ENCODE measurements around the gene TTLL11. TPM values are rescaled to one million over a fixed set of nuclear protein-coding genes. Genes with fewer than 3 reads are reported as not detected.
A peak's percentile ranks its signal among the peaks of the same experiment; 100 is the strongest.

Gene TTLL11
- 1 to 10 TPM; 3.1 to 8.3 (median 5.6) TPM for polyA plus RNA-seq

- Mint-ChIP-seq H3K4me1 (peaks cover 45 to 62% of the 10 kb centered on the region in 2 donors), H3K27me3 (ENCODE audit: low read depth in 3 of 3) (peaks cover 2 to 9% (median 5%) of the 10 kb centered on the region in 3 donors), H3K27ac (peak within 1 kb of the TSS; percentile 2 to 90 (median 78)), H3K4me3 (peak within 1 kb of the TSS; percentile 86 to 94 (median 91)), H3K9me3 (no peaks in the 10 kb centered on the region), H3K36me3 (peaks cover 0 to 5% (median 0%) of the 10 kb centered on the region in 3 donors)
- peak; percentile 94 to 96 (median 95) for DNase-seq
Measured at GRCh38 chr9:122092611-122093506, at the start of gene TTLL11. TTLL11 (minus strand) TSS chr9:122093308; CDS start chr9:122093148, 160 bp downstream.

- Mint-ChIP-seq H3K36me3 (peaks cover 11 to 30% (median 26%) of the 10 kb centered on the region in 3 donors), H3K27ac (no peak overlapping the region), H3K9me3 (no peaks in the 10 kb centered on the region), H3K27me3 (ENCODE audit: low read depth in 3 of 3) (peaks cover 0 to 3% (median 2%) of the 10 kb centered on the region in 3 donors), H3K4me1 (peaks cover 0 to 6% of the 10 kb centered on the region in 2 donors), H3K4me3 (no peak overlapping the region)
- no peak for DNase-seq
Measured at GRCh38 chr9:122141671-122142070, 48.6 kb upstream of the TTLL11 start.

GRCh38 chr9:122140368-122141193 is 47.5 kb upstream of the TTLL11 start:
- H3K4me1 Mint-ChIP-seq: peaks cover 0 to 6% of the 10 kb centered on the region in 2 donors
- peaks cover 11 to 26% (median 24%) of the 10 kb centered on the region in 3 donors for H3K36me3 Mint-ChIP-seq

GRCh38 chr9:122138560-122139268 is 45.6 kb upstream of the TTLL11 start:
- Mint-ChIP-seq H3K36me3 (peaks cover 1 to 13% (median 9%) of the 10 kb centered on the region in 3 donors), H3K4me3 (no peak overlapping the region), H3K27me3 (ENCODE audit: low read depth in 3 of 3) (peaks cover 0 to 2% (median 0%) of the 10 kb centered on the region in 3 donors), H3K9me3 (no peaks in the 10 kb centered on the region), H3K27ac (no peak overlapping the region), H3K4me1 (peaks cover 0 to 1% of the 10 kb centered on the region in 2 donors)
- DNase-seq: no peak

More at GRCh38 chr9:122140368-122141193, 47.5 kb upstream of the TTLL11 start:
- no peaks in the 10 kb centered on the region for H3K9me3 Mint-ChIP-seq
- peak overlapping the region in 2 of 6 donors; percentile 9 to 16 for H3K27ac Mint-ChIP-seq
- DNase-seq: no peak
- H3K4me3 Mint-ChIP-seq: no peak overlapping the region
- H3K27me3 Mint-ChIP-seq (ENCODE audit: low read depth in 3 of 3): peaks cover 0 to 2% (median 2%) of the 10 kb centered on the region in 3 donors

GRCh38 chr9:122135529-122135859 is 42.4 kb upstream of the TTLL11 start:
- Mint-ChIP-seq H3K9me3 (no peaks in the 10 kb centered on the region), H3K4me3 (no peak overlapping the region), H3K36me3 (no peaks in the 10 kb centered on the region), H3K4me1 (no peaks in the 10 kb centered on the region), H3K27ac (no peak overlapping the region), H3K27me3 (ENCODE audit: low read depth in 3 of 3) (peaks cover 0 to 3% (median 2%) of the 10 kb centered on the region in 3 donors)
- no peak for DNase-seq

GRCh38 chr9:122134822-122135528 is 41.9 kb upstream of the TTLL11 start:
- Mint-ChIP-seq H3K27ac (no peak overlapping the region), H3K27me3 (ENCODE audit: low read depth in 3 of 3) (peaks cover 0 to 3% (median 2%) of the 10 kb centered on the region in 3 donors), H3K36me3 (no peaks in the 10 kb centered on the region), H3K9me3 (no peaks in the 10 kb centered on the region), H3K4me1 (no peaks in the 10 kb centered on the region), H3K4me3 (no peak overlapping the region)
- no peak for DNase-seq

GRCh38 chr9:122133984-122134535 is 41.0 kb upstream of the TTLL11 start:
- DNase-seq: no peak
- Mint-ChIP-seq H3K9me3 (no peaks in the 10 kb centered on the region), H3K36me3 (no peaks in the 10 kb centered on the region), H3K27me3 (ENCODE audit: low read depth in 3 of 3) (peaks cover 0 to 3% (median 2%) of the 10 kb centered on the region in 3 donors), H3K4me3 (no peak overlapping the region), H3K27ac (no peak overlapping the region), H3K4me1 (no peaks in the 10 kb centered on the region)

- no peak for DNase-seq
- Mint-ChIP-seq H3K9me3 (no peaks in the 10 kb centered on the region), H3K4me3 (no peak overlapping the region), H3K27me3 (ENCODE audit: low read depth in 3 of 3) (peaks cover 2 to 3% (median 2%) of the 10 kb centered on the region in 3 donors), H3K36me3 (no peaks in the 10 kb centered on the region), H3K27ac (no peak overlapping the region), H3K4me1 (no peaks in the 10 kb centered on the region)
Measured at GRCh38 chr9:122133263-122133983, 40.3 kb upstream of the TTLL11 start.

- DNase-seq: no peak
- peaks cover 2 to 3% (median 2%) of the 10 kb centered on the region in 3 donors for H3K27me3 Mint-ChIP-seq (ENCODE audit: low read depth in 3 of 3)
- H3K27ac Mint-ChIP-seq: no peak overlapping the region
- no peaks in the 10 kb centered on the region for H3K36me3 Mint-ChIP-seq
- H3K4me1 Mint-ChIP-seq: peaks cover 3 to 5% of the 10 kb centered on the region in 2 donors
- H3K4me3 Mint-ChIP-seq: no peak overlapping the region
- no peaks in the 10 kb centered on the region for H3K9me3 Mint-ChIP-seq
Measured at GRCh38 chr9:122132539-122132938, 39.4 kb upstream of the TTLL11 start.

GRCh38 chr9:122131401-122132001 is 38.4 kb upstream of the TTLL11 start:
- peaks cover 0 to 3% (median 2%) of the 10 kb centered on the region in 3 donors for H3K27me3 Mint-ChIP-seq (ENCODE audit: low read depth in 3 of 3)
- peaks cover 10 to 11% of the 10 kb centered on the region in 2 donors for H3K4me1 Mint-ChIP-seq

GRCh38 chr9:122130837-122131236 is 37.7 kb upstream of the TTLL11 start:
- peak overlapping the region in 3 of 6 donors; percentile 12 to 68 (median 20) for H3K27ac Mint-ChIP-seq
- no peaks in the 10 kb centered on the region for H3K9me3 Mint-ChIP-seq
- H3K27me3 Mint-ChIP-seq (ENCODE audit: low read depth in 3 of 3): peaks cover 0 to 3% (median 2%) of the 10 kb centered on the region in 3 donors

More at GRCh38 chr9:122131401-122132001, 38.4 kb upstream of the TTLL11 start:
- DNase-seq: no peak
- peak overlapping the region in 1 of 6 donors; percentile 56 for H3K27ac Mint-ChIP-seq
- H3K36me3 Mint-ChIP-seq: no peaks in the 10 kb centered on the region
- H3K4me3 Mint-ChIP-seq: no peak overlapping the region
- H3K9me3 Mint-ChIP-seq: no peaks in the 10 kb centered on the region

GRCh38 chr9:122129969-122130368 is 36.9 kb upstream of the TTLL11 start:
- Mint-ChIP-seq H3K4me3 (no peak overlapping the region), H3K9me3 (no peaks in the 10 kb centered on the region), H3K4me1 (peaks cover 15 to 21% of the 10 kb centered on the region in 2 donors), H3K27me3 (ENCODE audit: low read depth in 3 of 3) (peaks cover 0 to 7% (median 4%) of the 10 kb centered on the region in 3 donors), H3K36me3 (peaks cover 0 to 3% (median 0%) of the 10 kb centered on the region in 3 donors), H3K27ac (peak overlapping the region in 1 of 6 donors; percentile 74)
- DNase-seq: no peak

More at GRCh38 chr9:122130837-122131236, 37.7 kb upstream of the TTLL11 start:
- Mint-ChIP-seq H3K4me1 (peaks cover 15 to 17% of the 10 kb centered on the region in 2 donors), H3K4me3 (no peak overlapping the region), H3K36me3 (no peaks in the 10 kb centered on the region)
- DNase-seq: no peak

All from immature natural killer cell (primary cell).